Measurements from ENCODE around the gene TM9SF1. TPM values are rescaled to one million over a fixed set of nuclear protein-coding genes. Genes with fewer than 3 reads are reported as not detected.
A peak's percentile ranks its signal among the peaks of the same experiment; 100 is the strongest.

The TM9SF1 gene
- total and polyA plus RNA-seq, 2 of the 13 experiments (the other 11 are each of a cell fraction or from before 2014, with no cell fraction given): 83.2 to 110 TPM

GRCh38 chr14:24196071-24197055, 1.1 kb upstream of the TM9SF1 start (continued):
- TF ChIP-seq, protein P1, sequence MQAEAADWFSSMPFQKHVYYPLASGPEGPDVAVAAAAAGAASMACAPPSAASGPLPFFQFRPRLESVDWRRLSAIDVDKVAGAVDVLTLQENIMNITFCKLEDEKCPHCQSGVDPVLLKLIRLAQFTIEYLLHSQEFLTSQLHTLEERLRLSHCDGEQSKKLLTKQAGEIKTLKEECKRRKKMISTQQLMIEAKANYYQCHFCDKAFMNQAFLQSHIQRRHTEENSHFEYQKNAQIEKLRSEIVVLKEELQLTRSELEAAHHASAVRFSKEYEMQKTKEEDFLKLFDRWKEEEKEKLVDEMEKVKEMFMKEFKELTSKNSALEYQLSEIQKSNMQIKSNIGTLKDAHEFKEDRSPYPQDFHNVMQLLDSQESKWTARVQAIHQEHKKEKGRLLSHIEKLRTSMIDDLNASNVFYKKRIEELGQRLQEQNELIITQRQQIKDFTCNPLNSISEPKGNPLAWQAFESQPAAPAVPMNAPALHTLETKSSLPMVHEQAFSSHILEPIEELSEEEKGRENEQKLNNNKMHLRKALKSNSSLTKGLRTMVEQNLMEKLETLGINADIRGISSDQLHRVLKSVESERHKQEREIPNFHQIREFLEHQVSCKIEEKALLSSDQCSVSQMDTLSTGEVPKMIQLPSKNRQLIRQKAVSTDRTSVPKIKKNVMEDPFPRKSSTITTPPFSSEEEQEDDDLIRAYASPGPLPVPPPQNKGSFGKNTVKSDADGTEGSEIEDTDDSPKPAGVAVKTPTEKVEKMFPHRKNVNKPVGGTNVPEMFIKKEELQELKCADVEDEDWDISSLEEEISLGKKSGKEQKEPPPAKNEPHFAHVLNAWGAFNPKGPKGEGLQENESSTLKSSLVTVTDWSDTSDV (CRISPR knock-in tag; IDR thresholded peaks at IDR 0.05): 0 out of 2 replicates have a peak, but pooled peaks have one; percentile 19
- no peak; the same call in 1 of the 2 replicates for TF ChIP-seq MXD3 (CRISPR knock-in tag; IDR thresholded peaks at IDR 0.05)
- peak; percentile 48; the same call in 1 of the 2 replicates for TF ChIP-seq SAP130 (CRISPR knock-in tag; IDR thresholded peaks at IDR 0.05; ENCODE audit: low read depth)
- 0 out of 2 replicates have a peak, but pooled peaks have one; percentile 13 for TF ChIP-seq HOXD1 (CRISPR knock-in tag; IDR thresholded peaks at IDR 0.05)
- peak; percentile 29; the same call in 1 of the 2 replicates for TF ChIP-seq ZSCAN20 (CRISPR knock-in tag; IDR thresholded peaks at IDR 0.05; ENCODE audit: borderline replicate concordance)
- TF ChIP-seq ELF3 (CRISPR knock-in tag; IDR thresholded peaks at IDR 0.05): peak; percentile 35; the same call in 1 of the 2 replicates
- peak; percentile 73 for TF ChIP-seq PRPF4 (IDR thresholded peaks at IDR 0.05; ENCODE audit: low read depth, low read length, poor library complexity, severe bottlenecking)
- no peak; the same call in none of the 2 replicates for TF ChIP-seq ATAD3A (CRISPR knock-in tag; IDR thresholded peaks at IDR 0.05)
- TF ChIP-seq, protein P2, sequence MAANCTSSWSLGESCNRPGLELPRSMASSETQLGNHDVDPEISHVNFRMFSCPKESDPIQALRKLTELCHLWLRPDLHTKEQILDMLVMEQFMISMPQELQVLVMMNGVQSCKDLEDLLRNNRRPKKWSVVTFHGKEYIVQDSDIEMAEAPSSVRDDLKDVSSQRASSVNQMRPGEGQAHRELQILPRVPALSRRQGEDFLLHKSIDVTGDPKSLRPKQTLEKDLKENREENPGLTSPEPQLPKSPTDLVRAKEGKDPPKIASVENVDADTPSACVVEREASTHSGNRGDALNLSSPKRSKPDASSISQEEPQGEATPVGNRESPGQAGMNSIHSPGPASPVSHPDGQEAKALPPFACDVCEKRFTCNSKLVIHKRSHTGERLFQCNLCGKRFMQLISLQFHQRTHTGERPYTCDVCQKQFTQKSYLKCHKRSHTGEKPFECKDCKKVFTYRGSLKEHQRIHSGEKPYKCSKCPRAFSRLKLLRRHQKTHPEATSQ (CRISPR knock-in tag; IDR thresholded peaks at IDR 0.05; ENCODE audit: borderline replicate concordance): peak; percentile 72
- no peak for TF ChIP-seq HMGA1 (CRISPR knock-in tag; conservative IDR thresholded peaks at IDR 0.05)
- TF ChIP-seq IRX3 (CRISPR knock-in tag; IDR thresholded peaks at IDR 0.05; ENCODE audit: borderline replicate concordance, low read depth): 0 out of 2 replicates have a peak, but pooled peaks have one; percentile 12
- peak; percentile 62; the same call in 1 of the 2 replicates for TF ChIP-seq ZSCAN12 (CRISPR knock-in tag; IDR thresholded peaks at IDR 0.05)
- TF ChIP-seq SALL1 (CRISPR knock-in tag; IDR thresholded peaks at IDR 0.05): 0 out of 2 replicates have a peak, but pooled peaks have one; percentile 12
- TF ChIP-seq SRY (CRISPR knock-in tag; IDR thresholded peaks at IDR 0.05): no peak
- TF ChIP-seq SUZ12 (IDR thresholded peaks at IDR 0.05; ENCODE audit: low read depth, low read length): no peak
- peak; percentile 24; the same call in 1 of the 2 replicates for TF ChIP-seq ZBTB14 (CRISPR knock-in tag; IDR thresholded peaks at IDR 0.05)
